ENCODE results near the gene KRTAP12-1. TPM values are rescaled to one million over a fixed set of nuclear protein-coding genes. Genes with fewer than 3 reads are reported as not detected.

Gene KRTAP12-1
- total RNA-seq, 1 experiment from 2014 or later: not detected

- ChIA-PET CTCF (no interaction called here), POLR2A (no interaction called here)
- H3K9me3 ChIP-seq (ENCODE audit: control insufficient read depth, insufficient read depth, low read depth, low read length): peaks cover 4% of the 10 kb centered on the region; the same call in 1 of the 2 replicates
- no peak overlapping the region for H3K4me3 ChIP-seq (ENCODE audit: low read depth in 2 of 2, low read length in 2 of 2)
- BruUV-seq (replicated peaks): no TSS peak
- no peaks in the 10 kb centered on the region for H3K36me3 ChIP-seq (ENCODE audit: control insufficient read depth, insufficient read depth, low read length)
- H3K27ac ChIP-seq (ENCODE audit: low read length): no peak overlapping the region
- no peaks in the 10 kb centered on the region for H3K4me1 ChIP-seq (ENCODE audit: control insufficient read depth, insufficient read depth, low read length)
- intact Hi-C loops (cut with micrococcal nuclease; ENCODE audit: unreplicated experiment): no loop called here
- in situ Hi-C loops (cut with HindIII; ENCODE audit: low pct_unique_long_range_greater_than_20kb, low sequenced_read_pairs): no loop called here
- DNase-seq (ENCODE audit: low read depth, low spot score) (no peak), ATAC-seq (no peak)
- H3K27me3 ChIP-seq (ENCODE audit: control insufficient read depth, insufficient read depth, low read length): no peaks in the 10 kb centered on the region
- no peak for TF ChIP-seq POLR2AphosphoS5 (IDR thresholded peaks at IDR 0.05; ENCODE audit: low read depth, low read length)
- TF ChIP-seq, protein P1, sequence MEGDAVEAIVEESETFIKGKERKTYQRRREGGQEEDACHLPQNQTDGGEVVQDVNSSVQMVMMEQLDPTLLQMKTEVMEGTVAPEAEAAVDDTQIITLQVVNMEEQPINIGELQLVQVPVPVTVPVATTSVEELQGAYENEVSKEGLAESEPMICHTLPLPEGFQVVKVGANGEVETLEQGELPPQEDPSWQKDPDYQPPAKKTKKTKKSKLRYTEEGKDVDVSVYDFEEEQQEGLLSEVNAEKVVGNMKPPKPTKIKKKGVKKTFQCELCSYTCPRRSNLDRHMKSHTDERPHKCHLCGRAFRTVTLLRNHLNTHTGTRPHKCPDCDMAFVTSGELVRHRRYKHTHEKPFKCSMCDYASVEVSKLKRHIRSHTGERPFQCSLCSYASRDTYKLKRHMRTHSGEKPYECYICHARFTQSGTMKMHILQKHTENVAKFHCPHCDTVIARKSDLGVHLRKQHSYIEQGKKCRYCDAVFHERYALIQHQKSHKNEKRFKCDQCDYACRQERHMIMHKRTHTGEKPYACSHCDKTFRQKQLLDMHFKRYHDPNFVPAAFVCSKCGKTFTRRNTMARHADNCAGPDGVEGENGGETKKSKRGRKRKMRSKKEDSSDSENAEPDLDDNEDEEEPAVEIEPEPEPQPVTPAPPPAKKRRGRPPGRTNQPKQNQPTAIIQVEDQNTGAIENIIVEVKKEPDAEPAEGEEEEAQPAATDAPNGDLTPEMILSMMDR (IDR thresholded peaks at IDR 0.05): no peak
- TF ChIP-seq, protein P2, sequence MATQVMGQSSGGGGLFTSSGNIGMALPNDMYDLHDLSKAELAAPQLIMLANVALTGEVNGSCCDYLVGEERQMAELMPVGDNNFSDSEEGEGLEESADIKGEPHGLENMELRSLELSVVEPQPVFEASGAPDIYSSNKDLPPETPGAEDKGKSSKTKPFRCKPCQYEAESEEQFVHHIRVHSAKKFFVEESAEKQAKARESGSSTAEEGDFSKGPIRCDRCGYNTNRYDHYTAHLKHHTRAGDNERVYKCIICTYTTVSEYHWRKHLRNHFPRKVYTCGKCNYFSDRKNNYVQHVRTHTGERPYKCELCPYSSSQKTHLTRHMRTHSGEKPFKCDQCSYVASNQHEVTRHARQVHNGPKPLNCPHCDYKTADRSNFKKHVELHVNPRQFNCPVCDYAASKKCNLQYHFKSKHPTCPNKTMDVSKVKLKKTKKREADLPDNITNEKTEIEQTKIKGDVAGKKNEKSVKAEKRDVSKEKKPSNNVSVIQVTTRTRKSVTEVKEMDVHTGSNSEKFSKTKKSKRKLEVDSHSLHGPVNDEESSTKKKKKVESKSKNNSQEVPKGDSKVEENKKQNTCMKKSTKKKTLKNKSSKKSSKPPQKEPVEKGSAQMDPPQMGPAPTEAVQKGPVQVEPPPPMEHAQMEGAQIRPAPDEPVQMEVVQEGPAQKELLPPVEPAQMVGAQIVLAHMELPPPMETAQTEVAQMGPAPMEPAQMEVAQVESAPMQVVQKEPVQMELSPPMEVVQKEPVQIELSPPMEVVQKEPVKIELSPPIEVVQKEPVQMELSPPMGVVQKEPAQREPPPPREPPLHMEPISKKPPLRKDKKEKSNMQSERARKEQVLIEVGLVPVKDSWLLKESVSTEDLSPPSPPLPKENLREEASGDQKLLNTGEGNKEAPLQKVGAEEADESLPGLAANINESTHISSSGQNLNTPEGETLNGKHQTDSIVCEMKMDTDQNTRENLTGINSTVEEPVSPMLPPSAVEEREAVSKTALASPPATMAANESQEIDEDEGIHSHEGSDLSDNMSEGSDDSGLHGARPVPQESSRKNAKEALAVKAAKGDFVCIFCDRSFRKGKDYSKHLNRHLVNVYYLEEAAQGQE (IDR thresholded peaks at IDR 0.05; ENCODE audit: insufficient read depth in 1 of 2, low read depth in 2 of 2, low read length in 1 of 2): no peak
- no peak for TF ChIP-seq TCF7L2 (IDR thresholded peaks at IDR 0.05; ENCODE audit: low read depth, low read length)
- no peak for TF ChIP-seq SIN3A (IDR thresholded peaks at IDR 0.05; ENCODE audit: borderline replicate concordance, insufficient read depth, low read depth, low read length)
Measured at GRCh38 chr21:44695641-44696040, 13.7 kb upstream of the KRTAP12-1 start.

DNA sequence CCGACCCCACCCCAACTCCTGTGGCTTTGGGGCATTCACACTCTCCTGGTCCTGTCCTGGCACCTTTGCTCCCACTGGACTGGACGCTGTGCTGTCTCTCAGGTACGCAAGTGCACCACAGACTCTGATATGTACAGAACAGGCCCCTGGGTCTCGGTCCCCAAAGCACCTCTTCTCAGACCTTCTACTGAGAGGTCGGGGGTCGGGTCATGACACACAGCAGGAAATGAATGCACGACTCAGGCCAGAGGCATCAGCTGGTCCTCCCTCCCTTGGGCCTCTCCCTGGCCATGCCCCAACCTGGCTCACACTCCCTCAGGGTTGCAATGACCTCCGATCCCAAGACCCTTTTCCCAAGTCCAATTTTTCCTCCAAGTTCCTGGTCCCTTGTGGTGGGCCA lies 13.2 kb upstream of the KRTAP12-1 start:
- Histone ChIP-seq H3K9me3 (ENCODE audit: control insufficient read depth, insufficient read depth, low read depth, low read length) (peaks cover 4% of the 10 kb centered on the region; the same call in 1 of the 2 replicates), H3K36me3 (ENCODE audit: control insufficient read depth, insufficient read depth, low read length) (no peaks in the 10 kb centered on the region), H3K27ac (ENCODE audit: low read length) (no peak overlapping the region), H3K4me1 (ENCODE audit: control insufficient read depth, insufficient read depth, low read length) (no peaks in the 10 kb centered on the region), H3K27me3 (ENCODE audit: control insufficient read depth, insufficient read depth, low read length) (no peaks in the 10 kb centered on the region), H3K4me3 (ENCODE audit: low read depth in 2 of 2, low read length in 2 of 2) (no peak overlapping the region)
- no TSS peak for BruUV-seq (replicated peaks)
- in situ Hi-C loops (cut with HindIII; ENCODE audit: low pct_unique_long_range_greater_than_20kb, low sequenced_read_pairs) (no loop called here), intact Hi-C loops (cut with micrococcal nuclease; ENCODE audit: unreplicated experiment) (no loop called here)
- no peak for ATAC-seq
- no peak for DNase-seq (ENCODE audit: low read depth, low spot score)
- CTCF ChIA-PET: no interaction called here
- POLR2A ChIA-PET: no interaction called here
- TF ChIP-seq, protein P2 (IDR thresholded peaks at IDR 0.05; ENCODE audit: insufficient read depth in 1 of 2, low read depth in 2 of 2, low read length in 1 of 2): no peak
- TF ChIP-seq SIN3A (IDR thresholded peaks at IDR 0.05; ENCODE audit: borderline replicate concordance, insufficient read depth, low read depth, low read length) (no peak), POLR2AphosphoS5 (IDR thresholded peaks at IDR 0.05; ENCODE audit: low read depth, low read length) (no peak), TCF7L2 (IDR thresholded peaks at IDR 0.05; ENCODE audit: low read depth, low read length) (no peak)
- TF ChIP-seq, protein P1 (IDR thresholded peaks at IDR 0.05): no peak
